Endodermal cell (in vitro differentiated cells): ENCODE measurements around the gene CDC25B. TPM values are rescaled to one million over a fixed set of nuclear protein-coding genes. Genes with fewer than 3 reads are reported as not detected.
"Not testable (repeated sequence)": the region's sequence is repeated elsewhere in the genome, so short reads cannot be mapped to it uniquely, and the experiment has no call there.

Experiments used
- DNase-seq: peaks from one replicate; pipeline ENCODE4 v3.0.0-alpha.2; 2017
- H3K27ac ChIP-seq: 2 replicates; pipeline ENCODE4 v1.5.1; 2013; ENCODE audit warnings: mild to moderate bottlenecking, low read depth, low read length, moderate library complexity
- H3K27me3 ChIP-seq: 2 replicates; pipeline ENCODE4 v1.6.1; 2013; ENCODE audit warnings: mild to moderate bottlenecking, low read length, moderate library complexity; ENCODE audit not compliant: insufficient read depth, control insufficient read depth, poor library complexity, severe bottlenecking
- H3K36me3 ChIP-seq: 2 replicates; pipeline ENCODE4 v1.7.0; 2013; ENCODE audit warnings: mild to moderate bottlenecking, low read length, moderate library complexity; ENCODE audit not compliant: control insufficient read depth, insufficient read depth
- H3K4me1 ChIP-seq: one replicate; pipeline ENCODE4 v1.7.0; 2013; ENCODE audit warnings: low read length; ENCODE audit not compliant: control insufficient read depth, insufficient read depth
- H3K4me3 ChIP-seq: 2 replicates; pipeline ENCODE4 v1.5.1; 2013; ENCODE audit warnings: mild to moderate bottlenecking, low read length, moderate library complexity
- H3K9ac ChIP-seq: 2 replicates; pipeline ENCODE4 v1.6.1; 2013; ENCODE audit warnings: mild to moderate bottlenecking, low read length, moderate library complexity; ENCODE audit not compliant: poor library complexity, severe bottlenecking; ENCODE audit errors: extremely low read depth
- H3K9me3 ChIP-seq: 2 replicates; pipeline ENCODE4 v1.6.1; 2013; ENCODE audit warnings: mild to moderate bottlenecking, low read length, moderate library complexity; ENCODE audit not compliant: control insufficient read depth
- H3K27ac Mint-ChIP-seq: 2 replicates; pipeline ENCODE4 v1.8.0; 2020; ENCODE audit warnings: mixed read lengths
- H3K27me3 Mint-ChIP-seq: 2 replicates; pipeline ENCODE4 v1.8.0; 2021; ENCODE audit warnings: mild to moderate bottlenecking, mixed read lengths; ENCODE audit not compliant: insufficient read depth
- H3K36me3 Mint-ChIP-seq: 2 replicates; pipeline ENCODE4 v1.8.0; 2020; ENCODE audit warnings: low read depth, mixed read lengths
- H3K4me1 Mint-ChIP-seq: 2 replicates; pipeline ENCODE4 v1.8.0; 2020; ENCODE audit warnings: mixed read lengths
- H3K4me3 Mint-ChIP-seq: 2 replicates; pipeline ENCODE4 v1.8.0; 2020; ENCODE audit warnings: mild to moderate bottlenecking, moderate library complexity, mixed read lengths
- H3K9me3 Mint-ChIP-seq: 2 replicates; pipeline ENCODE4 v1.8.0; 2020; ENCODE audit warnings: mild to moderate bottlenecking, mixed read lengths
- CTCF ChIP-seq: fragments of 200-600 bp; sonication (generic); conservative IDR thresholded peaks from 2 replicates; pipeline ENCODE4 v1.5.0; 2021; ENCODE audit warnings: antibody characterized with exemption, mild to moderate bottlenecking
- WGBS, 2 experiments: methylation state at CpG; one replicate each; pipeline versions ENCODE4 v1.1.5 to v1.1.7; 2013; ENCODE audit warnings: missing lambda C conversion rate in 2 of 2, mixed read lengths in 1 of 2; ENCODE audit not compliant: insufficient coverage in 1 of 2, insufficient read length in 1 of 2; 5-methylcytosine and 5-hydroxymethylcytosine counted together
- total RNA-seq, 2 donors: library from RNA; stranded (reverse); fragmentation: NEBNext Ultra II Directional in 1 of 2; extraction: Animal tissue kit (Norgen Biotek cat#: 25700) in 1 of 2; gene quantifications; 2 replicates in 1 of 2; 3 replicates in 1 of 2; pipeline ENCODE4 v1.2.1, GENCODE V29; 2021

Gene CDC25B
- total RNA-seq, 2 donors from 2014 or later = 25.7 to 33.6 TPM

- Mint-ChIP-seq H3K27me3 (no peaks in the 10 kb centered on the region), H3K36me3 (peaks cover 15% of the 10 kb centered on the region), H3K4me1 (peaks cover 3% of the 10 kb centered on the region), H3K4me3 (no peak overlapping the region), H3K9me3 (no peaks in the 10 kb centered on the region), H3K27ac (no peak overlapping the region)
- no peaks in the 10 kb centered on the region for H3K9me3 ChIP-seq
- H3K4me3 ChIP-seq = no peak overlapping the region
- no peaks in the 10 kb centered on the region for H3K4me1 ChIP-seq
- 77 to 90% methylated on average over 3 of the region's 3 CpGs for WGBS, 2 experiments
- no peak for TF ChIP-seq CTCF
- peaks cover 5% of the 10 kb centered on the region for H3K36me3 ChIP-seq
- H3K27ac ChIP-seq = no peak overlapping the region
- no peak for DNase-seq
- no peaks in the 10 kb centered on the region for H3K27me3 ChIP-seq
- H3K9ac ChIP-seq = no peak overlapping the region
Observed at GRCh38 chr20:3828798-3829197, 32.7 kb downstream of the CDC25B start.

GRCh38 chr20:3829891-3830290 lies 33.8 kb downstream of the CDC25B start:
- WGBS, 2 experiments = 90 to 100% methylated on average over 2 to 5 of the region's 5 CpGs
- not testable (repeated sequence) for H3K4me3 Mint-ChIP-seq, H3K9ac ChIP-seq, H3K4me1 ChIP-seq, H3K27ac Mint-ChIP-seq, H3K27me3 ChIP-seq, H3K27me3 Mint-ChIP-seq, H3K4me3 ChIP-seq, H3K9me3 Mint-ChIP-seq, H3K4me1 Mint-ChIP-seq, DNase-seq, H3K36me3 ChIP-seq, H3K9me3 ChIP-seq, H3K27ac ChIP-seq
- peaks cover 15% of the 10 kb centered on the region for H3K36me3 Mint-ChIP-seq

- no peaks in the 10 kb centered on the region for H3K27me3 Mint-ChIP-seq
- 95% methylated on average over 2 to 4 of the region's 4 CpGs for WGBS, 2 experiments
- Histone ChIP-seq H3K27ac (no peak overlapping the region), H3K9me3 (no peaks in the 10 kb centered on the region), H3K27me3 (no peaks in the 10 kb centered on the region), H3K36me3 (no peaks in the 10 kb centered on the region), H3K4me1 (peaks cover 8% of the 10 kb centered on the region), H3K9ac (no peak overlapping the region), H3K4me3 (no peak overlapping the region)
- no peak for TF ChIP-seq CTCF
- no peaks in the 10 kb centered on the region for H3K9me3 Mint-ChIP-seq
- peaks cover 6% of the 10 kb centered on the region for H3K4me1 Mint-ChIP-seq
- H3K36me3 Mint-ChIP-seq = peaks cover 7% of the 10 kb centered on the region
- H3K4me3 Mint-ChIP-seq = no peak overlapping the region
- DNase-seq = no peak
- H3K27ac Mint-ChIP-seq = no peak overlapping the region
Observed at GRCh38 chr20:3836132-3836531, 40.0 kb downstream of the CDC25B start.

GRCh38 chr20:3839328-3839727 lies 43.2 kb downstream of the CDC25B start:
- no peak for DNase-seq
- WGBS, 2 experiments = 67 to 100% methylated on average over 1 to 2 of the region's 3 CpGs
- no peak overlapping the region for H3K27ac ChIP-seq
- no peak overlapping the region for H3K9ac ChIP-seq
- peaks cover 11% of the 10 kb centered on the region for H3K4me1 ChIP-seq
- no peaks in the 10 kb centered on the region for H3K9me3 Mint-ChIP-seq
- no peaks in the 10 kb centered on the region for H3K9me3 ChIP-seq
- no peaks in the 10 kb centered on the region for H3K36me3 ChIP-seq
- H3K4me3 Mint-ChIP-seq = no peak overlapping the region
- H3K36me3 Mint-ChIP-seq = peaks cover 7% of the 10 kb centered on the region
- peak overlapping the region; percentile 1 for H3K27ac Mint-ChIP-seq
- no peaks in the 10 kb centered on the region for H3K27me3 Mint-ChIP-seq
- no peak for TF ChIP-seq CTCF
- peaks cover 13% of the 10 kb centered on the region for H3K4me1 Mint-ChIP-seq
- H3K27me3 ChIP-seq = no peaks in the 10 kb centered on the region
- no peak overlapping the region for H3K4me3 ChIP-seq

- not testable (repeated sequence) for H3K27me3 Mint-ChIP-seq, H3K9me3 ChIP-seq, H3K9ac ChIP-seq, DNase-seq, H3K4me3 Mint-ChIP-seq, H3K9me3 Mint-ChIP-seq, H3K36me3 Mint-ChIP-seq, H3K36me3 ChIP-seq, H3K27ac ChIP-seq, H3K4me3 ChIP-seq, H3K27me3 ChIP-seq, H3K27ac Mint-ChIP-seq
- peaks cover 13% of the 10 kb centered on the region for H3K4me1 Mint-ChIP-seq
- WGBS, 2 experiments = 91 to 96% methylated on average over 5 to 7 of the region's 7 CpGs
- peaks cover 11% of the 10 kb centered on the region for H3K4me1 ChIP-seq
Observed at GRCh38 chr20:3840201-3840600, 44.1 kb downstream of the CDC25B start.
